ENCODE data around the gene PARD3B.
"Not testable (repeated sequence)": the region's sequence is repeated elsewhere in the genome, so short reads cannot be mapped to it uniquely, and the experiment has no call there.

PARD3B gene

GRCh38 chr2:205471776-205472175, 926.5 kb downstream of the PARD3B start:
- no peak for DNase-seq (ENCODE audit: low read depth)

- no peak for DNase-seq (ENCODE audit: low read depth)
These were observed 928.5 kb downstream of the PARD3B start for GRCh38 chr2:205473791-205474190.

- DNase-seq (ENCODE audit: low read depth): no peak
These were observed 929.6 kb downstream of the PARD3B start for GRCh38 chr2:205474741-205475415.

- no peak for DNase-seq (ENCODE audit: low read depth)
These were observed 930.1 kb downstream of the PARD3B start for GRCh38 chr2:205475416-205475768.

GRCh38 chr2:205477016-205477705, 931.9 kb downstream of the PARD3B start:
- DNase-seq (ENCODE audit: low read depth): no peak

- DNase-seq (ENCODE audit: low read depth): no peak
These were observed 936.6 kb downstream of the PARD3B start for GRCh38 chr2:205481861-205482260.

GRCh38 chr2:205482399-205483081, 937.3 kb downstream of the PARD3B start:
- no peak for DNase-seq (ENCODE audit: low read depth)

GRCh38 chr2:205483095-205483494, 937.8 kb downstream of the PARD3B start:
- no peak for DNase-seq (ENCODE audit: low read depth)

GRCh38 chr2:205484215-205484614, 938.9 kb downstream of the PARD3B start:
- DNase-seq (ENCODE audit: low read depth): no peak

GRCh38 chr2:205484764-205485163, 939.5 kb downstream of the PARD3B start:
- DNase-seq (ENCODE audit: low read depth): no peak

- DNase-seq (ENCODE audit: low read depth): not testable (repeated sequence)
These were observed 948.3 kb downstream of the PARD3B start for GRCh38 chr2:205493528-205493927.

- no peak for DNase-seq (ENCODE audit: low read depth)
These were observed 949.4 kb downstream of the PARD3B start for GRCh38 chr2:205494537-205495235.

- DNase-seq (ENCODE audit: low read depth): no peak
These were observed 950.5 kb downstream of the PARD3B start for GRCh38 chr2:205495819-205496218.

- no peak for DNase-seq (ENCODE audit: low read depth)
These were observed 951.1 kb downstream of the PARD3B start for GRCh38 chr2:205496370-205496769.

- DNase-seq (ENCODE audit: low read depth): no peak
These were observed 951.5 kb downstream of the PARD3B start for GRCh38 chr2:205496772-205497171.

- DNase-seq (ENCODE audit: low read depth): no peak
These were observed 953.7 kb downstream of the PARD3B start for GRCh38 chr2:205499006-205499405.

- DNase-seq (ENCODE audit: low read depth): no peak
These were observed 954.8 kb downstream of the PARD3B start for GRCh38 chr2:205500065-205500464.

- no peak for DNase-seq (ENCODE audit: low read depth)
These were observed 955.7 kb downstream of the PARD3B start for GRCh38 chr2:205500951-205501350.

GRCh38 chr2:205501826-205502225, 956.6 kb downstream of the PARD3B start:
- no peak for DNase-seq (ENCODE audit: low read depth)

GRCh38 chr2:205505371-205505770, 960.1 kb downstream of the PARD3B start:
- DNase-seq (ENCODE audit: low read depth): no peak

GRCh38 chr2:205509655-205510054, 964.4 kb downstream of the PARD3B start:
- DNase-seq (ENCODE audit: low read depth): no peak

GRCh38 chr2:205510345-205510744, 965.1 kb downstream of the PARD3B start:
- DNase-seq (ENCODE audit: low read depth): no peak

GRCh38 chr2:205511221-205511620, 965.9 kb downstream of the PARD3B start:
- no peak for DNase-seq (ENCODE audit: low read depth)
